GM21737 (cell line): ENCODE data around the gene SORCS2.

Experiments used
- ATAC-seq: cut with Tn5 transposase; IDR thresholded peaks from one replicate; pipeline ENCODE4 v1.9.1; 2021; ENCODE audit warnings: mild to moderate bottlenecking, moderate library complexity; ENCODE audit not compliant: unreplicated experiment

The SORCS2 gene

GRCh38 chr4:7333801-7334421, 141.6 kb downstream of the SORCS2 start:
- no peak for ATAC-seq

- ATAC-seq, result no peak
These were observed 142.4 kb downstream of the SORCS2 start for GRCh38 chr4:7334521-7335275.

- no peak for ATAC-seq
These were observed 143.2 kb downstream of the SORCS2 start for GRCh38 chr4:7335344-7336066.

GRCh38 chr4:7336067-7336569, 143.8 kb downstream of the SORCS2 start:
- no peak for ATAC-seq

GRCh38 chr4:7336732-7337131, 144.4 kb downstream of the SORCS2 start:
- ATAC-seq, result no peak

- no peak for ATAC-seq
These were observed 145.1 kb downstream of the SORCS2 start for GRCh38 chr4:7337196-7338058.

GRCh38 chr4:7338059-7338452, 145.7 kb downstream of the SORCS2 start:
- no peak for ATAC-seq

- ATAC-seq, result no peak
These were observed 146.7 kb downstream of the SORCS2 start for GRCh38 chr4:7338876-7339623.

- no peak for ATAC-seq
These were observed 147.6 kb downstream of the SORCS2 start for GRCh38 chr4:7339751-7340552.

GRCh38 chr4:7340553-7341433, 148.5 kb downstream of the SORCS2 start:
- ATAC-seq, result no peak

- no peak for ATAC-seq
These were observed 149.3 kb downstream of the SORCS2 start for GRCh38 chr4:7341491-7342222.

- ATAC-seq, result no peak
These were observed 150.1 kb downstream of the SORCS2 start for GRCh38 chr4:7342223-7343080.

- ATAC-seq, result no peak
These were observed 150.8 kb downstream of the SORCS2 start for GRCh38 chr4:7343081-7343655.

- no peak for ATAC-seq
These were observed 151.6 kb downstream of the SORCS2 start for GRCh38 chr4:7343950-7344349.

GRCh38 chr4:7344636-7345155, 152.4 kb downstream of the SORCS2 start:
- no peak for ATAC-seq

- ATAC-seq, result no peak
These were observed 155.6 kb downstream of the SORCS2 start for GRCh38 chr4:7347981-7348380.
